GM03348 (cell line): Measurements from ENCODE around the gene UNK.
"Not testable (repeated sequence)": the region's sequence is repeated elsewhere in the genome, so short reads cannot be mapped to it uniquely, and the experiment has no call there.

Experiments used
- DNase-seq: peaks from one replicate; pipeline ENCODE4 v3.0.0; 2012; ENCODE audit warnings: low spot score

UNK gene

DNA sequence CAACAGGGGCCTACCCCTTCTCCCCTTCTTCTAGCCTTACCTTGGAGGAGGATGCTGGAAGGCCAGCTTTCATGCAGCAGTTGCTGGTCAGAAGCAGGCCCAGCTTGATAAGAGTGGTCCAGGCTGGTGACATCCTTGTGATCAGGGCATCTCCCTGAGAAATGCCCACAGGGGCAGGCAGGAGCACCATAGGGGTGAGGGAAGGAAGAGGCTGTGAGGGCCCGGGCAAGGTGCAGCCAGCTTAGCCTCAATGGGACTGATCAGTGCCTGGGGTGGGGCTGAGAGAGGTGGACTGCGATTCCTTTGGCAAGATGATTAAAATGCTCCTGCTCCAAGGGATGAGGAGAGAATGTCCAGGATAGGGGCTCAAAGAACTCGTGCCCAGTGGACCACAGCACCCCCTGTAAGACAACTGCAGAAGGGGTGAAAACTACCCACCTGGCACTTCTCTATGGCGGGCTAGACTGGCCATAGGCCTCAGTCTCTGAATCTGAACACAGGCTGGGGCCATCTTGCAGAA is 10.1 kb upstream of the UNK start:
- DNase-seq, result no peak

DNA sequence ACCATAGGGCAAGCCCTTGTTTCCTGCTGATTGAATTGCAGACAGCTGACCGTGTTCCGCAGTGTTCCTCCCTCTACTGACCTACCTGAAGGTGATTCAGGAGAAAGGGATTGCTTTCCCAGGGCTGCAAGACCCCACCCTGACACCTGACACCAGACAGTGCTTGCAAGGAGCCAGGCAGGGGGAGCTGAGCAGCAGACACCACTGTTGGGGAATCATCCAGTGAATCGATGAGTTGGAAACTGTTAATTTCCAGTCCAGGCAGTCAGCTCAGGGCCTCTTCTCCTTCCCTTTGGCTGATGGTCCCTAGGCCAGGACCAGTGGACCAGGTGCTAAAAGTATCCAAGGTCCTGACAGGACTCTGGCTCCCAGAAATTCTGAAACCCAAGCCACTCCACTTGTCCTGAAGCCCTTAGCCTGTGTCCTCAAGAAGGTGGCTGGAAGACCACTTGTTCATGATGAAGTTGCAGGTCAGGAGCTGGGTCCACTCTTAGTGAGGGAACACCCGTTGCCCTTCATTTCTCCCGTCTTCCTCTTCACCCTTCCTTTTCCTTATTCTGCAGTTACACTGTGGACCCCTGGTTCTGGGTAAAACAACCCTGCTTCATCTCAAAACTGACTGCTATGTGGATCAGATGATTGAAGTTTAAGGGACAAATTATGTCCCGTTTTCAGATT is 9.5 kb upstream of the UNK start:
- DNase-seq, result no peak

DNA sequence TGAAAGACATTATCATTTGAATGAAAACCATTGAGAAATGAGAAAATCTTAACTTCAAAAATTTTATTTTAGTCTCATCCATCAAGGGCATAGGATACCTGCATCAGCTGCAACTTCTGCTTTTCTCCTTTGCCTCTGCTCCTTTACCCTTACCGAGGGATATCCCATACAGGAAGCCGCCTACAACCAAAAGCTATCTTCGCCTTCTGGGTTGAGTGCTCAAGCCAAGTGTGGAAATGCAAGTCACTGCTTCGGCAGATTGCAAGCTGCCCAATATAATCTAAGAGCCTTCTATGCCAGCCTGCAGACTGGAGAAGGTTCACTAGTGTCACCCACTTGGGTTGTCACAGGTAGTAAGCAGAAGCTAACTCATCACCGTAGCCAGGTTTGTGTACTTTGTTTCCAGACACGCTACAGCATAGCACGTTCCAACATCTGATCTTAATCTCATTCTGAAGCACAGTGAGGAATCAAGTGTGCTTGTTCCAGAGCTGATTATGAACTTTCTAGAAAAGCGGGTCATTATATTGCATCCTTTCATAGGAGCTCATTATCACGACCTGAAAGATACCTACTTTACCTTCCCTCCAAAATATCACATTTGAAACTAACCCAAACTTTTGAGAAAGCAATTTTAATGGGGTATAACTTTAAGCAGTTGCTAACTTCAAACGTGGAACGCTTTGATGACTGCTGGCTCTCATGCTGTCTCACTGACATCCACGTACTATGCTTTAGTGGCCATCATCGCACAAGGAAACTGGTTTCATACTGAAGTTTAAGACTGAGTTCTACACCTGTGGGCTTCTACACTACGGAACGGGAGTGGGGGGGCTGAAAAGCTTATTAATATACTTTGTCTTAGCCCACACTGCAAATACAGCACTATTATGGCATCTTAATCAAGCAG is 8.0 kb upstream of the UNK start:
- no peak for DNase-seq

DNA sequence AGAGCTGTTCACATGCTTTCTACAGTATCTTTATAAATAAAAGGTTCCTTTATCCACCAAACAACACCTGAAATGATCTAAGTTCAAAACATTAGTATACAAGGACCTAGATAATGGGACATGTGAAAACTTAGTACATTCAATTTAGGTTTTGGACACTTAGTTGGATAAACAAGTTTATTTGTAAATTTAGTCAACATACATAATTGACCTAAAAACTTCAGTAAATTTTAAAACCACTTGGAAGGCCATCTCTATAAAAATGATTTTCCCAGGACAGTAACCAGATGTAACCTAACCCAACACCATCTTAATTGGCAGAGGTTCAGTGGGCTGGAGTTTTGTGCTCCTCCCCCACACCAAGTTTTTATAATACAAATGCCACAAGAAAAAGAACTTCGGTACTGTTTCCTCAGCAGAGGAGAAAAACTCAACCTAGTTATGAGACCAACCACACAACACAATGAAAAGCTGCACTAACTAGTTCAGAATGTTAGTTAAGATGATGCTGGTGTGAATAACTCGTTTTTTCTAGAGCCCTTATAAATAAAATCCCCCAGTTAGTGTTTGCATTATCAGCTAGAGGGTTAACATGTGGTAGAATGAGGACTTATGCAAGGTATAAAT is 7.2 kb upstream of the UNK start:
- DNase-seq, result no peak

DNA sequence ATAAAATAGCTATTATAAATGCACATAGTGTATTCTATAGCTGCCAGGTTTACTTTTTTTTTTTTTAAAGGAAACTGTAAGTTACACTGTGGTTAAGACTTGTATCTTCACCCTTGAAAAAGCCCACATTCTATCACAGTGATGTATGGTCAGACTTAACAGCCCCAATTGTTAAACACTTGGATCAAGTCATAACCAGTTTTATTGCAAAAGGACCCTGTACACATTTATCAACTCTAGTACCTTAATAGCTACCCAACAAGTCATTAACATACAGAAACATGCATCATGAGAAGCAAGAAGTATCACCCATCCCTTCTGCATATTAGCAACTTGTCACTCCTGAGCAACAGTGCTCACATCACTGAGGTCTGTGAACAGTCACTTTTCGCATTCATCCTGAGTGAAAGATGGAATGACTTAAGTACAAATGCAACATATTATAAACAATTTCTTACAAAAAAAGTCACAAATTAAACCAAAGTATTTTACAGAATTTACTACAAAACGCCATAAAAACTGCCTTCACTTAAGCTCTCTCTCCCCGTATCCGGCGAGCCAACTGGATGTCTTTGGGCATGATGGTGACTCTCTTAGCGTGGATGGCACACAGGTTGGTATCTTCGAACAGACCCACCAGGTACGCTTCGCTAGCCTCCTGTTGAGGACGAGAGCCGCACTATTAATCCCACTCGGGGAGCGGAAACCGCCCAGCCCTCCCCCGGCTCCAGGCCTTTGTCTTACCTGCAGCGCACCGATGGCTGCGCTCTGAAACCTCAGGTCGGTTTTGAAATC is 6.3 kb upstream of the UNK start:
- not testable (repeated sequence) for DNase-seq

DNA sequence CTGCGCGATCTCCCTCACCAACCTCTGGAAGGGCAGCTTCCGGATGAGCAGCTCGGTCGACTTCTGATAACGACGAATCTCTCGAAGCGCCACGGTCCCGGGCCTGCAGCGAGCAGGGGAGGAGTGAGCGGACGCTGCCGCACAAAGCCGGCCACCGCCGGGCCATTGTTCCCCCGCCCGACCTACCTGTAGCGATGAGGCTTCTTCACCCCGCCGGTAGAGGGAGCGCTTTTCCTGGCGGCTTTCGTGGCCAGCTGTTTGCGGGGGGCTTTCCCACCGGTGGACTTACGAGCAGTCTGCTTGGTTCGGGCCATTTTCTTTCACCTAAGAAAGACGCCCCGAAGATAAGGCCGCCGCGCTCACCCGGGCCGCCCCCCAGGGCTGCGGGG is 5.8 kb upstream of the UNK start:
- no peak for DNase-seq

DNA sequence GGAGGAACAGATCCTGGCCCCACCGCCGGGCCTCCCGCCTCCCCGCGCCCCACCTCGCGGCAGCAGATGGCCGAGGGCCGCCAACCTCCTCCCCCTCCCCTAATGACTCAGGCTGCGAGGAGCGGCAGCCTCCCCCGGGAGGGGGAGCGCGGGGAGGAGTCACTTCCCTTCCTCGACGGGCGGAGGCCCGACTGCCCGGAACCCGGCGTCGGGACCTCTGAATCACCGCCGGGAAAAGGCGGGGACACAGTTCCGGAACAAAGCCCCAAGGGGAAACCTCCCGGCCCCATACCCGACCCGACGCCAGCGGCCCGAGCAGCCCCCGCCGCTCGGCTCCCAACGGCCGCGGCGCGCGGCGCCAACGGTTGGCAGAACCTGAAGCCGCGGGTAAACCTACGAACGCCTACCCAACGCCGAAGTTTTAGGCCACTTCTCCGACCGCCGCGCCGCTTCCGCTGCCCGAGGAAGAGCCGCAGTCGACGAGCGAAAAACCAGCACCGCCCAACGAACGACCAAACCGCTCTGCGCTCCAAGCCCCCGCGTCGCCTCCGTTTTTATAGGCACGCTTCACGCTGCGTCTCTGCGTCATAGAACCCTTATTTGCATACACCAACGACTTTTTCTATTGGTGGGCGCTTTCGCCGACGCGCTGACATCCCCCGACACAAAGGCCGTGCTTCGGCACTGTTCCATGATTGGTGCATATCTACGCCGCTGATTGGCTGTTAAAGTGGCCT is 5.2 kb upstream of the UNK start:
- DNase-seq, result peak; percentile 98

DNA sequence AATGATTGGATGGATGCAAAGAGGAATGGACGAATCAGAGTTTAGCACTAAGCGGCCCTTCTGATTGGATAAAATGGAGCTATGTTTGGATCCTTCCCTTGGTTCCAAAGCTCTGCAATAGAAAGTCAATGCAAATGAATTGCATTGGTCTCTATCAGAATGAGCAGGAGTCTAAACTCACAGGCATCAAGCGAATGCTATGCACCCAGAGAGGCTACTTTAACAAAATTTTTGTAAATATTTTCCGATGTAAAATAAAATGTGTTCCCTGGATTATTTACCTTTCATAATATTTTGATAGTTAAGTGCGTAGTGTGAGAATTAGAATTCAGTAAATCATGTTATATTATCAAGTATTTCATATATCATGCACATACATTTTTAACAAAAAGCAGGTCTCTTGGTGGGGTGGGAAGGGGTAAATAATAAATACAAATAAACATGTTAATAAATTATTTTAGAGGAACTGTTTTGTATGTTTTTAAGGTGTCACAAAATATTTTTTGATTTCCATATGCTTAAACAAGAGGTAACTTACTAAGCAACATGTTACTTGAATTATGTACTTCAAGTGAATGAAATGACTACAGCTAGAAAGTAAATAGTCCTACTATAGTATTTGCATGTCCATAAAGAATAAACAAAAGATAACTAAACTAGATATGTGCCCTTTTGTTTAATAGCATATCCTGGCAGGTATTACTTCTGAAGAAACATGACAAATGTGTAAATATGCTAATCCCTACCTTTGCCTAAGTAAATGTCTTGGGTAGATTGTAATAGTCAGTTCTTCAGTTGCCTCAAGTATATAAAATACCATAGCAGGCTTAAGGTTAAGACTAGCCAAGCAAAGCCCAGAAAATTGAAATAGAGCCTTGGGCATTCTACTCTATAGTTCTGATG is 4.4 kb upstream of the UNK start:
- DNase-seq, result no peak

DNA sequence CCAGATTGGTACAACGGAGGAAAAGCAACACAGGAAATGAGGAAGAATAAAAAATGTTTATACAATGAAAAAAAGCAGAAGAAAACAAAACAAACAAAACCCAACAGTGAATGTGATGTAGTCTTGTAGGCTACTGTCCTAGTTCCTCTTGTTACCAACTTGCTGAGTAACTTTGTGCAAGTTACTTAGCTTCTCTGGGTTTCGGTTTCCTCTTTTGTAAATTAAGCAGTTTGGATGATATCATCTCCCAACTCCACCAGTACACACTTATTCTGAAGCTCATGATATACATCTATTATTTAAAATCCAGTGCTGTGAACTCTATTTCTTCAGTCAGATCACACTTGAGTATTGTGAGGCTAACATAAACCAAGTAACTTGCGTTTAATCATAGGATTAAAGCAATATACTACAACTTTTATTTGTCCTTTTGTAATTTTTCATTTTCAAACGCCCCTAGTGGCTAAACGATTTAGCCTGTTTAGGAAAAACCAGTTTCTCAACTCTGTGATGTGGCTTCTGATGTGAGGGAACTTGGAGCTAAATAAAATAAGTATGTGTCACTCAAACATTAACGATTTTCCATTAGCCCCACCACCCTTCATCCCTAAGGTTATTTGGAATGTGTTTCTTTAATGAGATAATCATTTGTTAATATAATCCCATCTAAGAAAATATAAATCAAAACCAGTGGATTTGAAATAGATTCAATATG is 1.4 kb upstream of the UNK start:
- peak; percentile 47 for DNase-seq

DNA sequence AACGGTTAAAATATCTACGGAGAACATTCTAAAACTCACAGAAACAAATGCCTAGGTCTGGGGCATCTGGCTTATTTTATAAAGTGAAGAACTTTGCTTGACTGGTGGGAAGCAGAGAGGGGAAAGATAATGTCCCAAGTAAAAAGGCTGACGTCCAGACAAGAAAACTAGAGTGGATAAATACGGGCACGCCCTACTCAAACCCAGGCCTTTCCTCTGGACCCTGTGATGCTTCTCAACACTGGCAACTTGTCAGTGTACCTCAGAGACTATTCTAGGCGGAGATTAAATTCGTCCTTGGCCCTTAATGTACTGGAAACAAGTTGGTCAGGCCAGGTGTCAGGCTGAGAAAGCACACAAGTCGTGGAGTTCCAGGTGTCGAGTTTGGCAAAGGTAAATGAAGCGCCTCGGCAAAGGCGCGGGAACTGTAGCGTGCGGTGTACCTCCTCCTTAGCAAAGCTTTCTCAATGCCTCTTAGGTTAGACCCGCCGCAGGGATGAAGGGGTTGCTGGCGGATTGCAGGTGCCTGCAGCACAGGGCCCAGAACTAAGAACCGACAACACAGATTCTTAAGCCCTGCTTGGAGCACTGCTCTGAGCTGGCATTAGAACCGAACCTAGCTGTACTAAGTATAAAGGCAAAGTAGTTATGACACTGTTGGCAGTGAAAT is 668 bp upstream of the UNK start:
- DNase-seq, result no peak

DNA sequence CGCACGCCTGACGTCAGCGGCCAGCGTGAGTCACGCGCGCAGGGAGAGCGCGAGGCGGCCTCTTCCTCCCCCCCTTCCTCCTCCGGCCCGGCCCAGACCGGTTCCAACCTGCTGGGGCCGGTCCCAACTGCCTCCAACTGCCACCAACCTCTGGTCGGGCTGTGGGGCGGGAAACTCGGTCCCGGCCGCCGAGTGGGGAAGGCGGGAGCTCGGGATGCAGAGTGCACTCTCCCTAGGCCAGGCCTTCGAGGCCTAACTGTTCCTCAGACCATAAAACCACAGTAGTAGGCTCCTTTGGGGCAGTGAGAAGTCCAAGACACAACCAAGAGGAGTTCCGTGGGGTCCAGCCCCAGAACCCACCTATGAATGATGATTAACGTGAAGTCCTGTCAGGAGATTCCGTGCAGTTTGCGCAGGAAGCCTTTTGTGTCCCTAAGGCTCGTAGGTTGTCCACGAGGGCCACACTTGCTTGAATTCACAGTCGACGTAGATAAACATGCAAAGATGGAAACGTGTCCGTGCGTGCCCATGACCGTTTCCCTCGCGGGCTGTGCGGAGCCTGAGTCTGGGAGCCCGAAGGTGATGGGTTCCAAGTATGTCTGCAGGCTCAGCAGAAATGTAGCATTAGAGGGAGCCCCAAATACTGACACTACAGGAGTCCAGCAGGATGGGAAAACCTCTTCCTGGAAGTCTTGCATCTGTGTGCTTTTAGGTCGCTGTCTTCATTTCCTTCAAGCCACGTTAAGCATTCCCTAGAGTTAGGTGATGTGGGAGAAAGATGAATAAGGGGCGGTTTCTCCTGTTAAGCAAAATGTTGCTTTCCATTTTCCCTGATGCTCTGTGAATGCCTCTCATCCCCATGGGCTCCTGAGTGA is 647 bp downstream of the UNK start:
- DNase-seq, result peak; percentile 96

DNA sequence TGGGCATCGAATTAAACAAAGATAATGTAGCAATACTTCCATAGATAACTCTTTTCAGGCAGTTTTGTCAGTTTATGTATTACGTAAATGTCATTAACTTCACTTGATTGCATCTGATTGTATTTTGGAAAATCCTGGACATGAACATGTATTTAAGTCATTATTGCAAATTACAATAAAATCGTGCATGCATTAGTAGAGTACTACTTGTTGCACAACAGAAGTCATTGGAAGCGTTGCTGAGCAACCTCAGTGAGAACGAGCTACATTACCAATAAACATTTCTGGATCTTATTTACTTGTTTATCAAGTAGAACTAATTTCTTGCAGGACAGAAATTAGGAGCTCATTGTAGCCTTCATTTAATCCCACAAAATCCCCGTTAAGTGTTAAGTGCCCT is 6.6 kb downstream of the UNK start:
- no peak for DNase-seq

DNA sequence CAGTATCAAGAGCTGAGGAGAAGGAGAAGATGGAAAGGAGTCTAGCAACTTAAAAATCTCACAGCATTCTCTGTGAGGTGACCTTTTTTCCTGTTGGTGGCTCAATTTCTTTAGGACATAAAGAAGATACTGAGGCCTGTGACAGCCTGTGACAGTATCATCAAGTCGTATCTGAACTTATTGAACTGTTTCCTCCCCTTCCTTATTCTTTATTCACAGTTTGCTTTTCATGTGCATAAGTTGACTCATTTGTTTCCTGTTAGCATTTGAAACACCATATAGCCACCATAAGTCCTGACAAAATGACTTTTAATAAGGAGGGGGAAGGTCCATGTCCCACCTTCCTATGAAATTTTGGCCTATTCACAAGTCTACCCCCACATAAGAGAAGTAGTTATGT is 8.9 kb downstream of the UNK start:
- no peak for DNase-seq

DNA sequence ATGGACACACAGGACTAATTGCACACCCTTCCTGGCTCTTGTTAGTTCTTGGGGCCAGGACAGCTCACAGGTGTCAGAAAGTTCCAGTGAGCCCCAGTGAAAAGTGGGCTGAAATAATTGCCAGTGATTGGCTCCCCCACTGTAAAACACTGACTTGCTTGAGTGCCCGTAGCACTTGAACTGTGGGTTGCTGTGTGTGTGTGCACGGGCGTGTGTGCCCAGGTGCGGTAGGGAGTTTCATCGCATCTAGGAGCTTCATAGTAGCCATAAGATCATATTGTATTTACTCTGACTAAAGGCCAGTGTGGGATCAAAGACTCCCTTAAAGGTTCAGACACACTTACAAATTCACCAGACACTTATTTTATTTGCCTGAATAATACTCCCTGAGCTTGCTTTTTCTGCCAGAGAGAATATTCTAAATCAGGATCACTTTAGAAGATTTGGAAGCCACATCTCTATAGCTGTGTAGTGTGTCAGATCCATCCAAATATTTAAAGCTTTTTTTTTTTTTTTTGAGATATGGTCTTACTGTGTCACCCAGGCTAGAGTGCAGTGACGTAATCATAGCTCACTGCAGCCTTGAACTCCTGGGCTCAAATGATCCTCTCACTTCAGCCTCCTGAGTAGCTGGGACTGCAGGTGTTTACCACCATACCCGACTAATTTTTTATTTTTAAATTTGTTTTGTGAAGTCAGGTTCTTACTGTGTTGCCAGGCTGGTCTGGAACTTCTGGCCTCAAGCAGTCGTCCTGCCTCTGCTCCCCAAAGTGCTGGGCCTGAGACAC is 11.4 kb downstream of the UNK start:
- no peak for DNase-seq

DNA sequence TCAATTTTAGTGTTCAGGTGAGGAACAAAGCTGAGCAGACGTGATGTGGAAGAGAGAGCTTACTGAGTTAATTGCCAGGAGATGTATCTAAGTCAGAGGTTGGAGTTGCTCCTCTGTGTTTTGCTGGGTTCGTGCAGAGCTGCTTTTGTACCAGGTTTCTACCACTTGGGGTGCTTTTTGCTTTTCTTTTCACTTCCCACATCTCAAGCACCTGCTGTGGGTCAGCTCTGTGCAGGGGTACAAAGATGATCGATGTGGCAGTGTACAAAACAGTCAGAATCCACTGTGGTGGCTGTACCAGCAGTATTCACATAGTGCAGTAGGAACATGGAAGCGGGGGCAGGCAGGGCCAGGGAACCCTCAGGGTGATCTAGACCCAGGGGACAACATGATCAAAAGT is 14.8 kb downstream of the UNK start:
- DNase-seq, result no peak

DNA sequence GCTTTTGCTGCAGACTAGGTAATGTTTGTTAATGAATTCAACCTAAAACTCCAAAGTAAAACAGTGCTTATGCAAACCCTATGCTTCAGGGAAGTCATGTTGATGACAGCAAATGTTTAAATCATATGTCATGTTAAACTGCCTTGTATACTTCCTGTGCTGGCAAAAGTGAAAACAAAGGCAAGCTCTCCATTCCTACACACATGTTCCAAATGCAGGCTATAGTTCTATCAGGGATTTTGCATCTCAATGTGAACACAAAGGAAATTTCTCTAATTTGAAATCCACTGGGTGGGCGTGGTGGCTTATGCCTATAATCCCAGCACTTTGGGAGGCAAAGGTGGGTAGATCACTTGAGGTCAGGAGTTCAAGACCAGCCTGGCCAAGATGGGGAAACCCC is 19.3 kb downstream of the UNK start:
- DNase-seq, result no peak

DNA sequence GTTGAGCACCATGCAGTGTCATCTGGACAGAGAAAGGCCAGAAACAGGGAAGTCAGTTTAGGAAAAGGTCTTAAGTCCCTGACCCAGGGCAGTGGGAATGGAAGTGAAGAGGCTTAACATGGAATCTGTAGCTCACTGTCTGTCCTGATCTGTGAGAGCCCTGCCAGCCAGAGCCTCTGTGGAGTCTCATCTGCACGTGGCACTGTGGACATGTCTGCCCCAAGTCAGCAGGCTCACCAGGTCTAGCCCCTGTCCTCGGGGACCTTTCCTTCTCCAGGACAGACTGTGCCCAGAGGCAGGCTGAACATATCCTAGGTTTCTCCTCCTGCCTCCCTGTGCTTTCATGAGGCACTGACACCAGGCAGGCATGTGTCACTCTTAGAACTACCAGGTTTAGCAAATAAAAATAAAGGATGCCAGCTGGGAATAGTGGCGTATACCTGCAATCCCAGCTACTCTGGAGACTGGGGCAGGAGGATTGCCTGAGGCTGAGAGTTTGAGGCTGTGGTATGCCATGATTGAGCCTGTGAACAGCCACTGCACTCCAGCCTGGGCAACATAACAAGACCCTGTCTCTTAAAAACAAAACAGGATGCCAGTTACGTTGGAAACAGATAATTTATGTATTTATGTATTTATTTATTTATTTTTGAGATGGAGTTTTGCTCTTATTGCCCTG is 22.4 kb downstream of the UNK start:
- DNase-seq, result no peak
